ENCODE data around the gene SIPA1L3.

- TF ChIP-seq CTCF (IDR thresholded peaks at IDR 0.05; ENCODE audit: poor library complexity), result no peak
- no peak for TF ChIP-seq EZH2phosphoT487 (IDR thresholded peaks at IDR 0.05; ENCODE audit: low read depth, severe bottlenecking, unreplicated experiment)
- TF ChIP-seq EZH2 (IDR thresholded peaks at IDR 0.05; ENCODE audit: borderline replicate concordance), result no peak
These were observed 125.9 kb downstream of the SIPA1L3 start for GRCh38 chr19:38032951-38033350.
